Stimulated activated CD4-positive, alpha-beta T cell treated with anti-CD3 and anti-CD28 coated beads, TNF-alpha, amount 100 ng/mL, for 48 hours (primary cell): Measurements from ENCODE around the gene GOLGA6L10.
A peak's percentile ranks its signal among the peaks of the same experiment; 100 is the strongest.
"Not testable (repeated sequence)": the region's sequence is repeated elsewhere in the genome, so short reads cannot be mapped to it uniquely, and the experiment has no call there.

ENCODE experiments used
- DNase-seq, 3 donors: peaks; one replicate each; pipeline ENCODE4 v3.0.0-alpha.2; 2020; ENCODE audit warnings: low read depth in 3 of 3

The GOLGA6L10 gene

GRCh38 chr15:82299511-82299914 lies 49.8 kb downstream of the GOLGA6L10 start:
- not testable (repeated sequence) for DNase-seq

DNA sequence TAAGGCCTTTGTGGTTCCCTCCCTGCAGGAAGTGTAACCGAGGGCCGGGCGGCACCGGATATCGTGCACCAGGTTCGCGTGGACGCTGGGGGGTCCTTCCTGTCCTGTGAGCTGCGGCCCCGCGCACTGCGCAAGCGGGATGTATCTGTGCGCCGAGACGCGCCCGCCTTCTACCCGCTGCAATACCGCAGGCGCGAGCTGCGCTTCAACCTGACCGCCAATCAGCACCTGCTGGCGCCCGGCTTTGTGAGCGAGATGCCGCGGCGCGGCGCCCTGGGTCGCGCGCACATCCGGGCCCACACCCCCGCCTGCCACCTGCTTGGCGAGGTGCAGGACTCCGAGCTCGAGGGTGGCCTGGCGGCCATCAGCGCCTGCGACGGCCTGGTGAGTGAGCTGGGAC lies 50.8 kb downstream of the GOLGA6L10 start:
- peak; percentile 17 to 46 (median 30) for DNase-seq

DNA sequence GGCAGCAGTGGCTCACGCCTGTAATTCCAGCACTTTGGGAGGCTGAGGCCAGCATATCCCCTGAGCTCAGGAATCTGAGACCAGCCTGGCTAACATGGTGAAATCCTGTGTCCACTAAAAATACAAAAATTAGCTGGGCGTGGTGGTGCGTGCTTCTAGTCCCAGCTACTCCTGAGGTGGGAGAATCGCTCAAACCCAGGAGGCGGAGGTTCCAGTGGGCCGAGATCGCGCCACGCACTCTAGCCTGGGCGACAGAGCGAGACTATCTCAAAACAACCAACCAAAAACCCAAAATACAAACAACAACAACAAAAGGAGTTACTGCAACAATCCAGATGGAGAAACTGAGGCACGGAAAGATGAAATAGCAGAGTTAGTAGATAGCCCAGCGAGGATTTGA lies 51.2 kb downstream of the GOLGA6L10 start:
- DNase-seq: no peak

DNA sequence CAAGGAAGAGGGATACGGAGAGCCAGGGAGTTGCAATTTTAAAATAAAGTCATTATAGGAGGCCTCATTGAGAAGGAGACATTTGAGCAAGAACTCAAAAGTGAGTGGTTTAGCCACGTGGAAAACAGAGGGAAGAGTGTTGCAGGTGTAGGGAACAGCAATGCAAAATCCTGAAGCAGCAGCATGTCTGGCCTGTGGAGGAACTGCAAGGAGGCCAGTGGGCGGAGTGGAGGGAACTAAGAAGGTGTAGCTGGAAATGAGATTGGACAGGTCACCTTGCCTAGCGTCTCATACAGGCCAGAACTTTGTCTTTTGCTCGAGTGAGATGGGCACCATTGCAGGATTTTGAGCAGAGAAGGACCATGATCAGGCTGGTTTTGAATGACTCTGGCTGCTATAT lies 51.7 kb downstream of the GOLGA6L10 start:
- DNase-seq: no peak

GRCh38 chr15:82294061-82294690 lies 55.1 kb downstream of the GOLGA6L10 start:
- DNase-seq: no peak

- DNase-seq: no peak
Observed at GRCh38 chr15:82292271-82292670, 57.0 kb downstream of the GOLGA6L10 start.
